PC-3 (cell line): ENCODE data around the gene LSM8.

Experiments
- EZH2 ChIP-seq: fragments of 300-600 bp; sonication (generic); IDR thresholded peaks from one replicate; pipeline ENCODE4 v1.6.1; 2017; ENCODE audit warnings: antibody characterized with exemption, mild to moderate bottlenecking, low read length; ENCODE audit not compliant: unreplicated experiment
- EZH2phosphoT487 ChIP-seq: fragments of 300-600 bp; sonication (generic); IDR thresholded peaks from 2 replicates; pipeline ENCODE4 v1.6.1; 2018; ENCODE audit warnings: mild to moderate bottlenecking, antibody characterized with exemption, low read length, borderline replicate concordance
- TF ChIP-seq, protein P1 (sequence below): fragments of 300-600 bp; sonication (generic); conservative IDR thresholded peaks from 2 replicates; pipeline ENCODE4 v1.5.1; 2017; ENCODE audit warnings: antibody characterized with exemption, low read depth, mild to moderate bottlenecking, low read length

DNA sequence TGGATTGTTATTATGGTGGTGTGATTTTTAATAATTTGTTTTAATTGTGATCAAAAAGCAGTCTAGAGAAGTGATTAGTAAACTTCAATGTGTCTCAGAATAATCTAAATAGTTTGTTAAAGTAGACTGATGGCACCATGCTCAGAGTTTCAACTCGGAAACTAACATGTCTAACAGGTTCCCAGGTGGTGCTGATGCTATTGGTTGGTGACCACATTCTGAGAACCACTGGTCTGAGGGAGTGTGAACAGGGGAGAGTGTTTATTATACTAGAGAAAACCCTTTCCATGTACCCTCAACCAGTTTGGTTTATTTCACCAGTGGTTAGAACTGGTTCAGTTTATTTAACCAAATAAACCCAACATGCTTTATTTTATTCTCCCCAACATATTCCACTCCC, 42.0 kb upstream of the LSM8 start:
- TF ChIP-seq, protein P1, sequence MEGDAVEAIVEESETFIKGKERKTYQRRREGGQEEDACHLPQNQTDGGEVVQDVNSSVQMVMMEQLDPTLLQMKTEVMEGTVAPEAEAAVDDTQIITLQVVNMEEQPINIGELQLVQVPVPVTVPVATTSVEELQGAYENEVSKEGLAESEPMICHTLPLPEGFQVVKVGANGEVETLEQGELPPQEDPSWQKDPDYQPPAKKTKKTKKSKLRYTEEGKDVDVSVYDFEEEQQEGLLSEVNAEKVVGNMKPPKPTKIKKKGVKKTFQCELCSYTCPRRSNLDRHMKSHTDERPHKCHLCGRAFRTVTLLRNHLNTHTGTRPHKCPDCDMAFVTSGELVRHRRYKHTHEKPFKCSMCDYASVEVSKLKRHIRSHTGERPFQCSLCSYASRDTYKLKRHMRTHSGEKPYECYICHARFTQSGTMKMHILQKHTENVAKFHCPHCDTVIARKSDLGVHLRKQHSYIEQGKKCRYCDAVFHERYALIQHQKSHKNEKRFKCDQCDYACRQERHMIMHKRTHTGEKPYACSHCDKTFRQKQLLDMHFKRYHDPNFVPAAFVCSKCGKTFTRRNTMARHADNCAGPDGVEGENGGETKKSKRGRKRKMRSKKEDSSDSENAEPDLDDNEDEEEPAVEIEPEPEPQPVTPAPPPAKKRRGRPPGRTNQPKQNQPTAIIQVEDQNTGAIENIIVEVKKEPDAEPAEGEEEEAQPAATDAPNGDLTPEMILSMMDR: no peak
- no peak for TF ChIP-seq EZH2
- no peak for TF ChIP-seq EZH2phosphoT487
